ENCODE measurements around the gene SERPIND1.
"Not testable (repeated sequence)": the region's sequence is repeated elsewhere in the genome, so short reads cannot be mapped to it uniquely, and the experiment has no call there.

The SERPIND1 gene

GRCh38 chr22:20813056-20813455 lies 39.1 kb downstream of the SERPIND1 start:
- no peak for DNase-seq (ENCODE audit: low read depth in 2 of 2)

- no peak for DNase-seq (ENCODE audit: low read depth in 2 of 2)
Observed at GRCh38 chr22:20814221-20814808, 40.4 kb downstream of the SERPIND1 start.

- DNase-seq (ENCODE audit: low read depth in 2 of 2): no peak
Observed at GRCh38 chr22:20815477-20816050, 41.7 kb downstream of the SERPIND1 start.

- no peak for DNase-seq (ENCODE audit: low read depth in 2 of 2)
Observed at GRCh38 chr22:20816559-20816958, 42.6 kb downstream of the SERPIND1 start.

- DNase-seq (ENCODE audit: low read depth in 2 of 2): no peak
Observed at GRCh38 chr22:20818471-20818870, 44.6 kb downstream of the SERPIND1 start.

- no peak for DNase-seq (ENCODE audit: low read depth in 2 of 2)
Observed at GRCh38 chr22:20819471-20819870, 45.6 kb downstream of the SERPIND1 start.

- DNase-seq (ENCODE audit: low read depth in 2 of 2): not testable (repeated sequence)
Observed at GRCh38 chr22:20821717-20822239, 47.9 kb downstream of the SERPIND1 start.

GRCh38 chr22:20822240-20822639 lies 48.3 kb downstream of the SERPIND1 start:
- DNase-seq (ENCODE audit: low read depth in 2 of 2): no peak

GRCh38 chr22:20823264-20823663 lies 49.4 kb downstream of the SERPIND1 start:
- DNase-seq (ENCODE audit: low read depth in 2 of 2): no peak

- DNase-seq (ENCODE audit: low read depth in 2 of 2): not testable (repeated sequence)
Observed at GRCh38 chr22:20825216-20825615, 51.3 kb downstream of the SERPIND1 start.

GRCh38 chr22:20825624-20826023 lies 51.7 kb downstream of the SERPIND1 start:
- no peak for DNase-seq (ENCODE audit: low read depth in 2 of 2)

GRCh38 chr22:20826373-20827152 lies 52.6 kb downstream of the SERPIND1 start:
- not testable (repeated sequence) for DNase-seq (ENCODE audit: low read depth in 2 of 2)

- no peak for DNase-seq (ENCODE audit: low read depth in 2 of 2)
Observed at GRCh38 chr22:20829491-20830134, 55.7 kb downstream of the SERPIND1 start.

GRCh38 chr22:20833225-20833665 lies 59.3 kb downstream of the SERPIND1 start:
- no peak for DNase-seq (ENCODE audit: low read depth in 2 of 2)

- no peak for DNase-seq (ENCODE audit: low read depth in 2 of 2)
Observed at GRCh38 chr22:20834206-20834605, 60.3 kb downstream of the SERPIND1 start.

- DNase-seq (ENCODE audit: low read depth in 2 of 2): no peak
Observed at GRCh38 chr22:20834725-20835124, 60.8 kb downstream of the SERPIND1 start.

Measured in stimulated activated CD8-positive, alpha-beta memory T cell treated with anti-CD3 and anti-CD28 coated beads, Interleukin-2, amount 100 ng/mL, for 1 hour (primary cell).